OCI-LY1 (cell line): ENCODE results near the gene COL4A4.

Experiments
- H2AFZ ChIP-seq: fragments of 200-600 bp; sonication (generic), shearing (Covaris generic); 2 replicates; pipeline ENCODE4 v1.6.0; 2014; ENCODE audit warnings: antibody characterized with exemption, mild to moderate bottlenecking, low read length
- H3F3A ChIP-seq: fragments of 200-600 bp; sonication (generic), shearing (Covaris generic); 2 replicates; pipeline ENCODE4 v1.6.0; 2014; ENCODE audit warnings: mild to moderate bottlenecking, antibody characterized with exemption, low read length, moderate library complexity; ENCODE audit not compliant: insufficient read depth
- H3K27ac ChIP-seq: fragments of 200-600 bp; sonication (generic); 2 replicates; pipeline ENCODE4 v1.5.1; 2014; ENCODE audit warnings: low read length, mixed run types, mild to moderate bottlenecking, low read depth; ENCODE audit not compliant: poor library complexity, severe bottlenecking
- H3K27me3 ChIP-seq: fragments of 200-600 bp; sonication (generic); 2 replicates; pipeline ENCODE4 v1.6.0; 2014; ENCODE audit warnings: antibody characterized with exemption, mild to moderate bottlenecking, low read length, moderate library complexity; ENCODE audit not compliant: insufficient read depth
- H3K36me3 ChIP-seq: fragments of 200-600 bp; sonication (generic); 2 replicates; pipeline ENCODE4 v1.6.1; 2014; ENCODE audit warnings: mild to moderate bottlenecking, antibody characterized with exemption, low read length, moderate library complexity, mixed read lengths; ENCODE audit not compliant: insufficient read depth
- H3K4me1 ChIP-seq: fragments of 200-600 bp; sonication (generic); 2 replicates; pipeline ENCODE4 v1.5.1; 2014; ENCODE audit warnings: mild to moderate bottlenecking, low read length, moderate library complexity; ENCODE audit not compliant: insufficient read depth, severe bottlenecking
- H3K4me2 ChIP-seq: fragments of 200-600 bp; sonication (generic), shearing (Covaris generic); 2 replicates; pipeline ENCODE4 v1.6.1; 2014; ENCODE audit warnings: low read length
- H3K4me3 ChIP-seq: fragments of 200-600 bp; sonication (generic); 2 replicates; pipeline ENCODE4 v1.5.1; 2014; ENCODE audit warnings: low read length, low read depth, mild to moderate bottlenecking, mixed read lengths; ENCODE audit not compliant: poor library complexity, severe bottlenecking
- H3K79me2 ChIP-seq: fragments of 200-600 bp; shearing (Covaris generic); 2 replicates; pipeline ENCODE4 v1.6.1; 2016; ENCODE audit warnings: mixed run types, low read length, mixed read lengths; ENCODE audit not compliant: insufficient read depth
- H3K9ac ChIP-seq: fragments of 200-600 bp; sonication (generic), shearing (Covaris generic); 2 replicates; pipeline ENCODE4 v1.6.1; 2014; ENCODE audit warnings: mild to moderate bottlenecking, low read length, mixed read lengths
- H3K9me2 ChIP-seq: fragments of 200-600 bp; sonication (generic), shearing (Covaris generic); 2 replicates; pipeline ENCODE4 v1.6.1; 2014; ENCODE audit warnings: low read depth, mild to moderate bottlenecking, low read length, mixed read lengths
- H3K9me3 ChIP-seq: fragments of 200-600 bp; shearing (Covaris generic); 2 replicates; pipeline ENCODE4 v1.6.1; 2014; ENCODE audit warnings: low read length, mixed read lengths
- H4K20me1 ChIP-seq: fragments of 200-600 bp; sonication (generic), shearing (Covaris generic); 2 replicates; pipeline ENCODE4 v1.6.0; 2016; ENCODE audit warnings: mild to moderate bottlenecking, low read length; ENCODE audit not compliant: insufficient read depth
- CTCF ChIP-seq: fragments of 200-600 bp; sonication (generic), shearing (Covaris generic); IDR thresholded peaks from 2 replicates; pipeline ENCODE4 v1.5.1; 2017; ENCODE audit warnings: mild to moderate bottlenecking, antibody characterized with exemption, low read length, moderate library complexity, mixed read lengths
- EZH2 ChIP-seq: fragments of 200-600 bp; sonication (generic), shearing (Covaris generic); IDR thresholded peaks from 2 replicates; pipeline ENCODE4 v1.8.0; 2017; ENCODE audit warnings: borderline replicate concordance, mixed run types, mild to moderate bottlenecking, antibody characterized with exemption, low read length, moderate library complexity, mixed read lengths

The COL4A4 gene

GRCh38 chr2:227031379-227031778 lies 132.6 kb downstream of the COL4A4 start:
- H3K27ac ChIP-seq = no peak overlapping the region
- no peaks in the 10 kb centered on the region for H3K4me1 ChIP-seq
- no peak overlapping the region for H3K4me2 ChIP-seq
- H2AFZ ChIP-seq = no peak overlapping the region
- H3K79me2 ChIP-seq = no peaks in the 10 kb centered on the region
- no peak overlapping the region for H3K4me3 ChIP-seq
- H3K9me3 ChIP-seq = no peaks in the 10 kb centered on the region
- H3F3A ChIP-seq = no peaks in the 10 kb centered on the region
- no peak overlapping the region for H3K9ac ChIP-seq
- H3K27me3 ChIP-seq = no peaks in the 10 kb centered on the region
- TF ChIP-seq CTCF (no peak), EZH2 (no peak)
- no peaks in the 10 kb centered on the region for H3K9me2 ChIP-seq
- H3K36me3 ChIP-seq = peaks cover 6% of the 10 kb centered on the region; the same call in 1 of the 2 replicates
- no peaks in the 10 kb centered on the region for H4K20me1 ChIP-seq

- TF ChIP-seq CTCF (no peak), EZH2 (no peak)
- H2AFZ ChIP-seq = no peak overlapping the region
- H3F3A ChIP-seq = no peaks in the 10 kb centered on the region
- no peaks in the 10 kb centered on the region for H3K79me2 ChIP-seq
- H3K4me1 ChIP-seq = no peaks in the 10 kb centered on the region
- no peaks in the 10 kb centered on the region for H3K9me3 ChIP-seq
- H3K9ac ChIP-seq = no peak overlapping the region
- no peak overlapping the region for H3K27ac ChIP-seq
- H4K20me1 ChIP-seq = no peaks in the 10 kb centered on the region
- peaks cover 7% of the 10 kb centered on the region; the same call in 1 of the 2 replicates for H3K36me3 ChIP-seq
- no peaks in the 10 kb centered on the region for H3K27me3 ChIP-seq
- no peaks in the 10 kb centered on the region for H3K9me2 ChIP-seq
- no peak overlapping the region for H3K4me3 ChIP-seq
- no peak overlapping the region for H3K4me2 ChIP-seq
Observed at GRCh38 chr2:227030789-227031188, 133.2 kb downstream of the COL4A4 start.

GRCh38 chr2:227029426-227030105 lies 134.4 kb downstream of the COL4A4 start:
- Histone ChIP-seq H3K4me2 (no peak overlapping the region), H3K9me3 (no peaks in the 10 kb centered on the region), H3K4me1 (no peaks in the 10 kb centered on the region), H3K9ac (no peak overlapping the region), H3K9me2 (no peaks in the 10 kb centered on the region), H3F3A (no peaks in the 10 kb centered on the region), H3K79me2 (no peaks in the 10 kb centered on the region), H3K27me3 (no peaks in the 10 kb centered on the region), H2AFZ (no peak overlapping the region), H3K27ac (no peak overlapping the region), H3K4me3 (no peak overlapping the region), H3K36me3 (peaks cover 15% of the 10 kb centered on the region; the same call in 1 of the 2 replicates), H4K20me1 (no peaks in the 10 kb centered on the region)
- TF ChIP-seq CTCF = no peak
- no peak for TF ChIP-seq EZH2
